ENCODE measurements around the gene HUS1. TPM values are rescaled to one million over a fixed set of nuclear protein-coding genes. Genes with fewer than 3 reads are reported as not detected.
"Not testable (repeated sequence)": the region's sequence is repeated elsewhere in the genome, so short reads cannot be mapped to it uniquely, and the experiment has no call there.

The HUS1 gene
- 10 to 100 TPM; 54.6 to 57.0 TPM for total RNA-seq

DNA sequence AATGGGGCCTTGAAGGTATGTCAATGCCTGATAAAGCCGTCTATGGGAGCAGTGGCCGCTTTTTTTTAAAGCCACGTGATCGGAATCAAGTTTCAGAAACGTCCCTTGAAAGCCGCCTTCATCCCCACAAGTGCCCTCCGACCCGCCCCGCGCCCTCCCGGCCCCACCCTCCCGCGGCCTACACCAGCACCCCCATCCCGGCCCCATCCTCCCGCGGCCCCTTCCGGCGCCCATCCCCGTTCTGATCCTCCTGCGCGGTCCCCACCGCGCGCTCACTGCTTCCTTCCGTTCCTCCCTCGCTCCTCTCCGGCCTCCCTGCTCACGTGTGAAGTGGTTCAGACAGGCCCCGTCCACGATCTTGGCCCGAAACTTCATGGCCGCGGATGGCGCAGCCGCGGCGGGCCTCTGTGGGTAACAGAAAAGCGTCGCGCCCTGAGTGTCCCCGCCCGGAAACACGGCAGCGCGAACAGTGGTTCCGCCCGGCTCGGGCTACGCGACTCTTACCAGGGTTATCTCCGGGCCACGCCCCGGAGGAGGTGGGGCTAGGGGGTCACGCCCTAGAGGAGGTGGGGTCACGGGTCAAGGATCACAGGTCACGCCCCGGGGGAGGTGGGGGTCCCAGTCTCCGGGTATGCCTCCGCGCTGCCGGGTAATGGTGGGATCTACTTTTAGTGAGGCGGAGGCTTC is at the start of gene HUS1:
Gene HUS1 (minus strand): TSS at position 471 of the 687 bp plus-strand sequence. CDS start 96 bp downstream, at position 375.
- ChIA-PET CTCF (interaction anchor here (1.2 to 1.6 kb wide), 3 partner anchors 13 to 131 kb away, joined by 4 to 11 read pairs (median 4); no protein-coding TSS in a partner anchor), POLR2A (no interaction called here)

- ChIA-PET CTCF (no interaction called here), POLR2A (no interaction called here)
Observed at GRCh38 chr7:48028938-48029337, 49.5 kb upstream of the HUS1 start, which contains the start of gene SUN3. TSS of gene SUN3 (minus strand) at chr7:48029107. CDS start at chr7:48028938, 169 bp downstream.

DNA sequence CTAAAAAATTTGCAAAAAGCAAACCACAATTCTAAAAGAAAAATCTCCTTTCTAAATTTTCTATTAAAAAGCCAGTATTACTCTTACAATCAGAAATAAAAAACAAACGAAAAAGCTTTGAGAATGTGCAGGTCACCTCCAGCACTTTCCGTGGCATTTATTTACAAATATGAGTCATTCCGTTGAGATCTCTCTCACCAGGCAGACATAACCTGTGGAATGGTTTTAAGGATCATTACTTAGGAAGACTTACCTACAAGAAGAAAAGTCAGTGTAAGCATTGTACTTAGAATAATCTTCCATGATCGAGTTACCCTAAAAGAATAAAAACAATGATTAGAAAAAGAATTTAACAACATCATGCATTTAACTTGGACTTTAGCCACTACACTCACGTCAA is 46.2 kb upstream of the HUS1 start:
- POLR2A ChIA-PET, result no interaction called here
- CTCF ChIA-PET, result no interaction called here

- CTCF ChIA-PET, result no interaction called here
- POLR2A ChIA-PET, result no interaction called here
Observed at GRCh38 chr7:48017674-48018073, 38.3 kb upstream of the HUS1 start.

GRCh38 chr7:48016641-48017040 is 37.2 kb upstream of the HUS1 start:
- POLR2A ChIA-PET, result no interaction called here
- CTCF ChIA-PET, result no interaction called here

DNA sequence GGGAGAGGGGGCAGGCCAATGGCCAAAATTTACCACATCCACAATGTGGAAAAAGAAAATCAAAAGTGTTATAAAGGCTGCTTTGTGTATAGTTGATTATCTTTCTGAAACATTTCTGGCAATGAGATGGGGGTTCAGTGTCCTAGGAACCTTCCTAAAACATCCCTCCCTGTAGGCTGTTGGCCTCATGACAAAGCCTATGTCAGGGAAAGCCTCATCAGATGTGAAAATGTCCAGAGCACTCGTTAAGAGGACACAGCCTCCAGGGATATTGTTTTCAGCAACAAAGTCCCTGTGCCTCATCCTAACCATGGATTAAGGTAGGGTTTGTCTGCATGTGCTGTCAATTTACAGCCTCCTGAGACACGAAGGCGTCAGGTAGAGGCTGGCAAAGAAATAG is 32.5 kb upstream of the HUS1 start:
- ChIA-PET CTCF (no interaction called here), POLR2A (no interaction called here)

DNA sequence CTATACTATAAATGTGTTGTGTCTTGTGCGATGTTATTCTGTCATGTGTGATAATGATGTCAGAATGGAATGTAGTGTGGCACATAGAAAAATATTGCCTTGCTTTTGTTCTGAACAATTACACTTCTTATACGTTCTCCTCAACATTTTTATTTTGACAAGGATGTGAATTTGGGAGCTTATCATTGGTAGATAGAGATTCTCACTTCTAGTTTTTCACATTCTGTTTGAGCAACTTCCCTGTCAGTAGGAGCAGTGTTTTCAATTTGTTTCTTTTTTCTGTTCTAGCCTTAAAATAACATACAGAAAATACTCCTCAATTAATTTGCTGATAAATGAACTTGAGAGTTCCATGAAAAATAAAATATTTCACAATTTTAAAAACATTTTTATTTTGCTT is 31.9 kb upstream of the HUS1 start:
- ChIA-PET POLR2A (no interaction called here), CTCF (no interaction called here)

GRCh38 chr7:48009954-48010353 is 30.5 kb upstream of the HUS1 start:
- CTCF ChIA-PET, result no interaction called here

GRCh38 chr7:48009257-48009656 is 29.8 kb upstream of the HUS1 start:
- ChIA-PET CTCF (no interaction called here), POLR2A (no interaction called here)

More at GRCh38 chr7:48009954-48010353, 30.5 kb upstream of the HUS1 start:
- POLR2A ChIA-PET, result no interaction called here

DNA sequence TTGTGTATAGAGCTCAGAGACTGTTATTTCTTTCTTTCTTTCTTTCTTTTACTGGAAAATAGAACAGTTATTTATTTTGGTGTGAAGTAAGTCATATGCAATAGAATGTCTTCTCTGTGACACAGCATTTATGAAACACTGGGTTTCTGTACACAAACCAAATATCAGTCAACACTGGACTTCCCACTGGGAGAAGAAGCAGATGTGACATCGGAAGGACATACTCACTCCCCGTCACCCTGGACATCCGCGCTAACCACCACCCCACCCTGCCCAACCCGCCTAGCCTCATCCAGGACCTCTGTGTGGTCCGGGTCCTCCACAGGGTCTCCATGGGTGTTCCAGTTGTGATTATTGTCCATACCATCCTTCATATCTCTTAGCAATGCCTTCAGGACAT is 27.5 kb upstream of the HUS1 start:
- POLR2A ChIA-PET, result no interaction called here
- CTCF ChIA-PET, result no interaction called here

DNA sequence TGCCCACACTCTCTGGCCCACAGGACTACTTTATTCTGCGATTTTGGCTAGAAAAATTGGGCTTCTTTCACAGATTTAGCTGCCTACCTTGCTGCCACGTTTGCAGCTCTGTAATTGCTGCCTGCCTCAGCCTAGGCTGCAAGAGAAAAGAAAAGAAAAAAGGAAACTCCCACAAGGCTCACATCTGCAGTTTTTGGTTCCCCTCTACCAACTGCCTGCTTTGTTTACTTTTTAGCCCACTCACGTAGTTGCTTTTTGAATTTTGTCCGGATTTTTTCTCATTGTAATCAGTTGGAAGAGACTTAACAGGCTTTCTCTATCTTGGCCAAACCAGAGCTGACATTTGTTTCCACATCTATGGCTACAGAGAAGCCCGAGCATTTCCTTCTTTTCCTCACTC is 25.2 kb upstream of the HUS1 start:
- POLR2A ChIA-PET, result no interaction called here
- CTCF ChIA-PET, result no interaction called here

DNA sequence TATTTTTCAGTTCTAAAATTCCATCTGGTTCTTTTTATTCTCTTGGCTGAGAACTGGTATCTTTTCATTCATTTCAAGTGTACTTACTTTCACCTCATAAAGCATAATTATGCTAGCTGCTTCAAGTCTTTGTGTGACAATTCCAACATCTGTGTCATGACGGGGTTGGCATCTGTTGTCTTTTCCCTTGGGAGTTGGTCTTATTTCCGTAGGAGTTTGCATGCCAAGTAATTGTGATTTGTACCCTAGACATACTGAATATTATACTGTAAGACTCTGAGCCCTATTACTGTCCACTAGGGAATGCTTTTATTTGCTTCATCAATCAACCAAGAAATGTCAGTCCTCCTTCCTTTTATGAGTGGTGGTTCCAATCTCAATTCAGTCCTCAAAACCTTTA is 24.6 kb upstream of the HUS1 start:
- POLR2A ChIA-PET, result no interaction called here
- CTCF ChIA-PET, result no interaction called here

GRCh38 chr7:48000164-48000563 is 20.7 kb upstream of the HUS1 start:
- CTCF ChIA-PET, result interaction anchor here (0.8 kb wide), 1 partner anchor 9 kb away, joined by 3 read pairs; no protein-coding TSS in a partner anchor
- POLR2A ChIA-PET, result not testable (repeated sequence)

DNA sequence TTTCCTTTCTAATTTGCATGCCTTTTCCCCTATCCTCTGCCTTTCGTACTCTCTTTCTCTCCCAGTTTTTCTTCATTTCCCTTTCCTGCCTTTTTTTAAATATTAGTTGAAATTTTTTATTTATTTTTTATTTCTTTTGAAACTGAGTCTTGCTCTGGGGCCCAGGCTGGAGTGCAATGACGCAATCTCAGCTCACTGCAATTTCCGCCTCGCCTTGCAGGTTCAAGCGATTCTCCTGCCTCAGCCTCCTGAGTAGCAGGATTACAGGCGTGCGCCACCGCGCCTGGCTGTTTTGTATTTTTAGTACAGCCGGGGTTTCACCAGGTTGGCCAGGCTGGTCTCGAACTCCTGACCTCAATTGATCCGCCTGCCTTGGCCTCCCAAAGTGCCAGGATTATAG is 20.0 kb upstream of the HUS1 start:
- CTCF ChIA-PET, result interaction anchor here (0.6 kb wide), 1 partner anchor 32 kb away, joined by 3 read pairs; no protein-coding TSS in a partner anchor
- POLR2A ChIA-PET, result no interaction called here

- CTCF ChIA-PET, result interaction anchor here (0.7 to 1.8 kb wide), 9 partner anchors 10 to 118 kb away, joined by 3 to 23 read pairs (median 5); no protein-coding TSS in a partner anchor
- POLR2A ChIA-PET, result interaction anchor here (1.3 kb wide), 1 partner anchor 96 kb away, joined by 9 read pairs; the partner anchor contains the start of gene UPP1
Observed at GRCh38 chr7:47992446-47992845, 13.0 kb upstream of the HUS1 start.

DNA sequence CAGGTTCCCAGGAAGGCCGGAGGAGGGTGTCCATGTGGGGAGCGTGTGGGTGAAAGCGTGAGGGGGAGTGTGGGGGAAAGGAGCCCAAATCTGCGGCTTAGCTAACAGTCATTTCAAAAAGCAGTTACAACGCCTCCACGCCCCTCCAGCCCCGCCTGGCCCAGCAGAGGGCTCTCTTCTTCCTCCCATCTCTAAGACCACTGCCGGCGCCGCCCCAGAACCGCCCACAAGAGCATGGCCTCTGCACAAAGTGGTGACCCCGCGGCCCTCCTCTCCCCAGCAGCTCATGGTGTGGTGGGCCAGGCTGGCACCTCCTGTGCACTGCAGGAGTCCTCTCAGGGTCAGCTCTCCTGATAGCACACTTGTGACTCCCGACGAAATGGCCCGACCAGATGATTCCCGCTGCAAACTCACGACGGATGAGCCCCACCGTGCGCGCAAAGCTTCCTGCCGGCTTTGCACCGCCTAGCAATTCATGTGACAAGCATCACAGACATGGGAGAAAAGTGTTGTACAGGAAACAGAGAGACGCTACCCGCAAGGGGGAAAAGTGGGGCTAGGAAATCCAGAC is 12.4 kb upstream of the HUS1 start:
- ChIA-PET POLR2A (interaction anchor here (0.6 to 1.3 kb wide), 3 partner anchors 89 to 116 kb away, joined by 3 to 9 read pairs (median 3); partner anchors contain the start of gene UPP1), CTCF (interaction anchor here (0.5 to 1.8 kb wide), 13 partner anchors 9 to 118 kb away, joined by 3 to 23 read pairs (median 4); no protein-coding TSS in a partner anchor)

- ChIA-PET CTCF (interaction anchor here (0.5 to 1.8 kb wide), 11 partner anchors 9 to 119 kb away, joined by 3 to 23 read pairs (median 5); no protein-coding TSS in a partner anchor), POLR2A (interaction anchor here (0.7 to 1.3 kb wide), 2 partner anchors 97 to 117 kb away, joined by 3 to 9 read pairs; partner anchors contain the start of gene UPP1)
Observed at GRCh38 chr7:47991270-47991669, 11.9 kb upstream of the HUS1 start.

DNA sequence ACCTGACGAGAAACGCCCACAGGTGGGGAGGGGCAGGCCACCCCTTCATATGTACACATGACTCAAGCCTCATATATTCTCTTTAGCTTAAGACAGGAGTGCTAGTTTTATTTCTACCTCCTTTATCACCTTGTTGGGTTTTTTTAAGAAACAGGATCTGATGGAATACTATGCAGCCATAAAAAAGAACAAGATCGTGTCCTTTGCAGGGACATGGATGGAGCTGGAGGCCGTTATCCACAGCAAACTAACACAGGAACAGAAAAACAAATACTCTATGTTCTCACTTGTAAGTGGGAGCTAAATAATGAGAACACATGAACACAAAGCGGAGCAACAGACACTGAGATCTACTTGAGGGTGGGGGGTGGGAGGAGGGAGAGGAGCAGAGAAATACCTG is 11.2 kb upstream of the HUS1 start:
- ChIA-PET POLR2A (no interaction called here), CTCF (interaction anchor here (0.6 to 1.8 kb wide), 3 partner anchors 51 to 120 kb away, joined by 3 to 5 read pairs (median 3); no protein-coding TSS in a partner anchor)

DNA sequence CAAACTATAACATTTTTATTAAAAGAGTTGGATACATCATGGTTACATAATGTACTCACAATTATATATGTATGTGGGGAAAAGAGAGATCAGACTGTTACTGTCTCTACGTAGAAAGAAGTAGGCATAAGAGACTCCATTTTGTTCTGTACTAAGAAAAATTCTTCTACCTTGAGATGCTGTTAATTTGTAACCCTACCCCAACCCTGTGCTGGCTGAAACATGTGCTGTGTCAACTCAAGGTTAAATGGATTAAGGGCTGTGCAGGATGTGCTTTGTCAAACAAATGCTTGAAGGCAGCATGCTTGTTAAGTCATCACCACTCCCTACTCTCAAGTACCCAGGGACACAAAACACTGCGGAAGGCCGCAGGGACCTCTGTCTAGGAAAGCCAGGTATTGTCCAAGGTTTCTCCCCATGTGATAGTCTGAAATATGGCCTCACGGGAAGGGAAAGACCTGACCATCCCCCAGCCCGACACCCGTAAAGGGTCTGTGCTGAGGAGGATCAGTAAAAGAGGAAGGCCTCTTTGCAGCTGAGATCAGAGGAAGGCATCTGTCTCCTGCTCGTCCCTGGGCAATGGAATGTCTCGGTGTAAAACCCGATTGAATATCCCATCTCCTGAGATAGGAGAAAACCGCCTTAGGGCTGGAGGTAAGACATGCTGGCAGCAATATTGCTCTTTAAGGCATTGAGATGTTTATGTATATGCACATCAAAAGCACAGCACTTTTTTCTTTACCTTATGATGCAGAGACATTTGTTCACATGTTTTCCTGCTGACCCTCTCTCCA is 10.4 kb upstream of the HUS1 start:
- POLR2A ChIA-PET, result not testable (repeated sequence)
- CTCF ChIA-PET, result interaction anchor here (1.2 to 1.4 kb wide), 2 partner anchors 46 to 114 kb away, joined by 3 read pairs; partner anchors contain the start of gene C7orf57

All from activated CD8-positive, alpha-beta memory T cell treated with anti-CD3 and anti-CD28 coated beads for 36 hours (primary cell).